Measurements from ENCODE around the gene CCDC66.

- TF ChIP-seq EP300 (conservative IDR thresholded peaks at IDR 0.05; ENCODE audit: poor library complexity, severe bottlenecking) (no peak), CTCF (IDR thresholded peaks at IDR 0.05; ENCODE audit: poor library complexity, severe bottlenecking) (no peak), POLR2AphosphoS5 (IDR thresholded peaks at IDR 0.05) (no peak), EZH2 (IDR thresholded peaks at IDR 0.05; ENCODE audit: borderline replicate concordance, insufficient read depth, low read length, poor library complexity, severe bottlenecking) (no peak), REST (IDR thresholded peaks at IDR 0.05; ENCODE audit: borderline replicate concordance) (no peak), MXI1 (conservative IDR thresholded peaks at IDR 0.05; ENCODE audit: poor library complexity, severe bottlenecking) (no peak), TAF1 (IDR thresholded peaks at IDR 0.05; ENCODE audit: low read depth) (no peak), RAD21 (conservative IDR thresholded peaks at IDR 0.05) (no peak), SMC3 (conservative IDR thresholded peaks at IDR 0.05; ENCODE audit: poor library complexity) (no peak)
These were observed 16.5 kb downstream of the CCDC66 start for GRCh38 chr3:56573501-56573900.

Measured in neural cell (in vitro differentiated cells).